Measurements from ENCODE around the gene ITK. TPM values are rescaled to one million over a fixed set of nuclear protein-coding genes. Genes with fewer than 3 reads are reported as not detected.

Gene ITK
- total RNA-seq, 2 experiments from 2014 or later: 152 to 156 TPM

DNA sequence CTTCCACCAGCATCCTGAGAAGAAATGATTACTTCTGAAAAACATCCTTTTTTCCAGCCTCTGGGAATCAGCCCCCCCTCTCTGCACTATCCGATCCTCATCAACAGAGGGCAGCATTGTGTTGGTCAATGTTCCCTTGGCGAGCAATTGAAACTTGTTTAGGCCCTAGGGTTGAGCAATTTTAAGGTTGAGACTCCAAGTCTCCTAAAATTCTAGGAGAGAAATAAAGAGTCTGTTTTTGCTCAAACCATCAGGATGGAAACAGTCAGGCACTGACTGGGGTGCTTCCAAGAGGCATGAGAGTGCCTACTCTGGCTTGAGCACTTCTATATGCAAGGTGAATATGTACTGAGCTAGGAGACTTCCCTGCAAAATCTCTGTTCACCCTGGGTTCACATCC is 72.9 kb downstream of the ITK start:
- CTCF ChIA-PET: interaction anchor here (0.5 to 3.2 kb wide), 21 partner anchors 10 to 111 kb away, joined by 3 to 9 read pairs (median 3); partner anchors contain the start of genes CYFIP2 and MED7
- POLR2A ChIA-PET: interaction anchor here (0.5 to 1.5 kb wide), 7 partner anchors 9 to 477 kb away, joined by 3 to 8 read pairs (median 5); no protein-coding TSS in a partner anchor

DNA sequence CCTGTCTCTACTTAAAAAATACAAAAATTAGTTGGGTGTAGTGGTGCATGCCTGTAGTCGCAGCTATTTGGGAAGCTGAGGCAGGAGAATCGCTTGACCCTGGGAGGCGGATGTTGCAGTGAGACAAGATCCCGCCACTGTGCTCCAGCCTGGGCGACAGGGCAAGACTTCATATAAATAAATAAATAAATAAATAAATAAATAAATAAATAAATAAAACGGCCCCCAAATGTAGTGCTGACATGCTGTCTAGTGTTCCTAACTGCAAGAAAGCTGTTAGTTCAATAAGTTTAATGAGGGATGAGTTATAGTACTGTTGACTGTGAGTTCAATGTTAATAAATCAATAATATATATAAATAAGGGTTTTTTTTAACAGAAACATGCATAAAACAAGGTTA is 77.8 kb downstream of the ITK start:
- POLR2A ChIA-PET: no interaction called here
- CTCF ChIA-PET: interaction anchor here (1.6 to 2.1 kb wide), 2 partner anchors 9 to 14 kb away, joined by 3 to 9 read pairs; no protein-coding TSS in a partner anchor

DNA sequence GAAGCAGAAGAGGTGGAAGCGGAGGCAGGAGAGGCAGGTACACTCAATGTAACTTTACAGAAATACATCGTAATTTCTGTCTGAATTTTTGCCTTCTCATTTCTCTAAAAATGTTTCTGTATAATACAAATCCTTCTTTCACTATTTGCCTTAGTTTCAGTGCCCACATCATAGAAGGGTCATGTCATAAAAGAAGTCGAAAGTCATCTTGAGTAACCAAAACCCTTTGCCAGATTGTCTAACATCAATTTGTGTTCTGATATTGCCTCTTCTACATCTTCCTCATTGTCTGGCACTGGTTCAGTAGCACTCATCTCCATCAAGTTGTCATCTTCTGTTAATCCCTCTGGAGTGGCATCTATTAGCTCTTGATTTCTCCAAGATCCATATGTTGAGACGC is 79.1 kb downstream of the ITK start:
- ChIA-PET POLR2A (no interaction called here), CTCF (interaction anchor here (1.6 kb wide), 1 partner anchor 13 kb away, joined by 3 read pairs; no protein-coding TSS in a partner anchor)

DNA sequence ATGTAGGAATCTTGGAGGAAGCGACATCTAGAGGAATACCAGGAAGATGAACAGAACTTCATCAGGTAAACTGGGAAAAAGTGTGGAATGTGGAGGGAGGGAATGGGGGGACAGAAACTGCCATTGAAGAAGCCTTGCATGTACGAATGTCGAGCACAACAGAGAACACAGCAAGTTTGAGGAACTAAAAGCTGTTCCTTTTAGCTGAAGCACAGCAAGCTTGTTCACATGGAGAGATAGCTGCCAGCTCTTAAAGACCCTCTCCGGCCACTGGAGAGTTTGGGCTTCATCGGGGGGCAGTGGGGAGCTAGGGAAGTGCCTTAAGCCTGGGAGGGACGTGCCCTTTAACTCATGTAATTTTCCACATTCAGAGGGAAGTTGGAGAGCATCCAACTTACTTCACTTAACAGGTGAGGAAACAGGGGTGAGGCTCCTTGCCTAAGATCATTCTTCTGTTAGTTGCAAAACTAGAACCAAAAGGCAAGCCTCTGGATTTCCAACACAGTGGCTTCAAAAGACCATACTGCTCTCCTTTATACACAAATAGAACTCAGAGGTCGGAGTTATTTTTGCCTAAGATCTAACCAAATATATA is 83.0 kb downstream of the ITK start:
- CTCF ChIA-PET: interaction anchor here (0.7 to 1.4 kb wide), 3 partner anchors 8 to 12 kb away, joined by 3 to 4 read pairs (median 3); no protein-coding TSS in a partner anchor
- POLR2A ChIA-PET: interaction anchor here (1.2 kb wide), 1 partner anchor 12 kb away, joined by 3 read pairs; no protein-coding TSS in a partner anchor

DNA sequence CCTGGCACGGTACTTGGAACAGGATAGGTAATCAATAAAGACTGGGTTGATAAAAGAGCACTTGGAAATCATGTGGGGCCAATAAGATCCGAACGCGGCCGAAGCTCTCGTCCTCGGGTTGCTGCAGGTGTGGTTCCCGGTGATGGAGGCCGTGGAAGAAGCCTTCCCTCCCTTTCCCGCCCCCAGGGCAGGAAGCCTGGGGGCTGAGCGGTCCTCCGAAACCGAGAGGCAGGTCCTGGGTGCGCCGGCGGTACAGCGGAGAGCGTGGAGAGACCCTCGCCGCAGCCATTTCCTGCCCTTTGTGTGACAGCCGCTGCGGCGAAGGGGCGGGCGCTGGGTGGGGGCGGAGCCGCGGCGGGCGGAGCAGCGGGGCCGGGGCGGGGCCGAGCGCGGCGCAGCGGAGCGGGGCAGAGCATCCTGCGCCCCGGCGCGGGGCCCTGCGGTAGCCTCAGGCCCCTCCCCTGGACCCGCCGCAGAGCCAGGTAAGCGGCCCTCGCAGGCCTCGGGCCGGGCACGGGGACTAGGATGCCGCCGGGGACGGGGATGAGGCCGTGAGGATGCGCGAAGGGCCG is 85.2 kb downstream of the ITK start, which contains the start of gene CYFIP2:
CYFIP2 (plus strand) TSS at position 410 of the 572 bp plus-strand sequence. CDS start 19,239 bp downstream, outside the sequence.
- CTCF ChIA-PET: interaction anchor here (0.6 to 1.7 kb wide), 5 partner anchors 8 to 338 kb away, joined by 3 to 6 read pairs (median 5); no protein-coding TSS in a partner anchor
- POLR2A ChIA-PET: interaction anchor here (0.7 to 1.2 kb wide), 4 partner anchors 10 to 69 kb away, joined by 3 to 13 read pairs (median 4); no protein-coding TSS in a partner anchor

DNA sequence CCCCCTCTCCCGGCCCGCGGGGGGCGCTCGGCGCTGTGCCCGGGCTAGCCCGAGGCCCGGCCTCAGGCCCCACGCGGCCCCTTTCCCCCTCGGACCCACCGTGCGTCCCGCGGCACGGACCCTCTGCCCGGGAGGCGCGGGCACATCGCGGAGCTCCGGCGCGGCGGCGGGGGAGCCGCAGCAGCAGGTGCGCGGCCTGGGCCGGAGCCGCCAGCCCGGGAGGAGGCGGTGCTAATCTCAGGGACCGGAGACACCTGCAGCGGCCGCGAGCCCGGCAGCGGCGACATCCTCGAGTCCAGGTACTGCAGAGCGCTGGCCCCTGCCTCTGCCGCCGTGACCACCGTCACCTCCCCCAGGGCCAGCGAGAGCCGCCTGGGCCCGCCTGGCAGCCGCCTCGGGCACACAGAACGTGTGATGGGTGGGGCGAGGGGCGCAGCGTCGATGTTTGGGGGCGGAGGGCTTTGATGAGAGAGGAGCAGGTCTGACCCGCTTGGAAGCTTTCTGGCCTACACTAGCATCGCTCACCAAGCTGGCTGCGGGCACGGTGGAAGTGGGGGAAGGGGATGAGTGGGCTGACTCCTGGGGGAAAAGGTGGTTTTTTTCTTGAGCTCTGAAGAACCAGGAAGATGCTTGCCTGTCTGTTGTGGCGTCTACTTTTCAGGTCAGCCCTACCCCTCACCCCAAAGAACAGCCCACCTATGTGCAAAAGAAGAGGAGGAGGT is 85.8 kb downstream of the ITK start:
- ChIA-PET POLR2A (interaction anchor here (0.7 to 1.6 kb wide), 5 partner anchors 44 to 124 kb away, joined by 3 to 7 read pairs (median 3); partner anchors contain the start of gene MED7), CTCF (interaction anchor here (1.4 to 2.6 kb wide), 4 partner anchors 7 to 117 kb away, joined by 5 to 9 read pairs (median 6); no protein-coding TSS in a partner anchor)

DNA sequence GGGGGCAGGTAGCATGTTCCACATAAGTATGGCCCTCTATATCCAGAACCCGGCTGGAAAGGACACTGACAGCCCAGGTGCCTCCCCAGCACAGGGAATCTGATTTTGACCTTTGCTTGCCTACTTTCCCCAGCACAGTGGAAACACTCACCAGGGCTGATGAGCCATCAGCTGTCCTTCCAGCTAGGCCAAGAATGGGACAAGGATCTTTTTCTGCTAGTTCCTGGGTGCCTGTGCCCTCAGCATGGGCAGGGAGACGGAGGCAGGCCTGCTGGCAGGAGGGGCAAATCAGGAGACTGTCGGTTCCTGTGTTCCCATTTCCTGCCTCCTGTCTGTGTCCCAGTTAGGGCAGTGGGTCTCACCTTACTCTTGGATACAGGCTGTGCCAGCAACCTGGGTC is 86.4 kb downstream of the ITK start:
- ChIA-PET CTCF (interaction anchor here (1.0 to 2.6 kb wide), 4 partner anchors 10 to 118 kb away, joined by 3 to 9 read pairs (median 6); no protein-coding TSS in a partner anchor), POLR2A (interaction anchor here (0.7 to 2.9 kb wide), 6 partner anchors 19 to 124 kb away, joined by 3 to 15 read pairs (median 4); partner anchors contain the start of gene MED7)

DNA sequence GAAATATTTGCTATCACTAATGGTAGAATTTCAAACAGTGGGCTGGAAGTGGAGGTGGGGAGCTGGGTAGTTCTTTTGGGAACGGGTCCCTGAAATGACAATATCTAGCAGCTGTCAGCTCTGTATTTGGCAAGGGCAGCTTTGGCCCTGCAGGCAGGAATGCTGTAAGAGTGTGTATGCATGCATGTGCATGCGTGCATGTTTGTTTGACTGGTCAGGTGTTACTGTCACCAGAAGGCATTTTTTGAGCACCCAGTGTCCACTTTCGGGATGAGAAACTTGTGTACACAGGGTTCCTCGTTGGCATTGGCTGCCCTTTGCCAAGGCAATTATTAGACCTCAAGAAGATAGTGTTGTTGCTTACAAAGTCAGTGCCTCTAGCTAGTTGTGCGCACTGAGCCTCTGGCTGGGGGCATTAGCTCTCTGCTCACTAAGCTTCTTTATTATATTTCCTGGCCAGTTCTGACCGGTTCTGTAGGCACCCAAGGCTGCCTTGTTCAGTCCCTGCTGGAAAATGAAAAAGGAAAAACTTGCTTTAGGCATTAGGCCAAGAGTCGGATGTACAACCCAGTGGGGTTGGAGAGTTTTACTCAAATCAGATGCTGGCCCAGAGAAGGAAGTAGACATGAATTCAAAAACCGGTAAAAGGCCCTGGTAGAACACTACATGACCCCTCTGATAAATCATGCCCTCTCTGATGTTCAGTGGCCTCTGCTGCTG is 87.3 kb downstream of the ITK start:
- POLR2A ChIA-PET: interaction anchor here (0.6 to 2.9 kb wide), 5 partner anchors 20 to 190 kb away, joined by 3 to 15 read pairs (median 4); partner anchors contain the start of gene MED7
- CTCF ChIA-PET: interaction anchor here (0.8 to 2.6 kb wide), 7 partner anchors 10 to 97 kb away, joined by 3 to 9 read pairs (median 3); no protein-coding TSS in a partner anchor

DNA sequence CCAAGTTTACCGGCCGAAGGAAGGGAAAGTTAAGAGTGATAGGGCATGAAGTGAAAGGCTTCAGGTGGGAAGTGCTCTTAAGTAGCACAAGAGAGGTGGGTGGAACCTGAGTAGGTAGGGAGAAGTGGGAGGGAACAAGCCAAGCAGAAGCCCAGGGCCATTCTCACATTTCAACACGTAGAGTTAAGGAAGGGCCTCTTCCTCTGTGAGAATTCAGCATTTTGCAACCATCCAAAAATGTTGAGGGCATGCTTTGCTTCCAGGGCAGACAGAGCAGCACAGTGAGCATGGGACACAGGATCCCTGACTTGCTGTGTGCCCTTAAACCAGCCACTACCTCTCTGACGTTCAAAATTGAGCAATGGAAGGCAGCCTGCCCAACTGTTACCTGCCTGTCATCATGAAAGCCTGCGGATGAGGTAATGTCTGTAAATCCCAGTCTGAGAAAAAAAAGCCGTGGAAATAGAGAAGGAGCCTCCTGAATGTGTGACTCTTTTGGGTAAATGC is 88.6 kb downstream of the ITK start:
- ChIA-PET POLR2A (interaction anchor here (0.5 to 2.9 kb wide), 3 partner anchors 12 to 79 kb away, joined by 4 to 15 read pairs (median 4); no protein-coding TSS in a partner anchor), CTCF (interaction anchor here (0.7 kb wide), 1 partner anchor 120 kb away, joined by 3 read pairs; no protein-coding TSS in a partner anchor)

DNA sequence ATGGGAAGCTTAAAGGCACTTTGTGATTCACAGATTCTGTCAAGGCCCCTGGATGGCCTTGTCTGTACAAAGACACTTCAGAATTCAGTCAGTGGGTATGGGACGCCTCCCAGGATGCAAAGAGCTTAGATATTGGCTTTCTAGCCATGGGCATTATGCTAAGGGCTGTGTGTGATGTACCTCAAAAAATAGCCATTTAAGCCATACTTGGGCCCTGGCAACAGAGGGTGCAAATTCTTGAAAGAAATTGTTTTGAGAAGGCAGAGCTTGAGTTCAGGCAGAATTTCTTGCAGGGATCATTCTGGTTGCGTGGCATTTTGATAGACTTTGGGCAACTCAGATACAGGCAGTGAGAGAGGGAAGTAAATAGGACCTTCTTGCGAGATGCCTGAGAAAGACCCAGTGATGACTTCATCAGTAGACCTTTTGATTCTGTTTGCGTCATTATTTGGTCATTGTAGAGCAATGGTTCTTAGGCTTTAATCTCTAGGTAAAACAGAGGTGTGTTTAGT is 89.2 kb downstream of the ITK start:
- ChIA-PET CTCF (interaction anchor here (0.7 kb wide), 1 partner anchor 121 kb away, joined by 3 read pairs; no protein-coding TSS in a partner anchor), POLR2A (interaction anchor here (0.5 to 2.9 kb wide), 3 partner anchors 11 to 80 kb away, joined by 4 to 15 read pairs (median 4); no protein-coding TSS in a partner anchor)

DNA sequence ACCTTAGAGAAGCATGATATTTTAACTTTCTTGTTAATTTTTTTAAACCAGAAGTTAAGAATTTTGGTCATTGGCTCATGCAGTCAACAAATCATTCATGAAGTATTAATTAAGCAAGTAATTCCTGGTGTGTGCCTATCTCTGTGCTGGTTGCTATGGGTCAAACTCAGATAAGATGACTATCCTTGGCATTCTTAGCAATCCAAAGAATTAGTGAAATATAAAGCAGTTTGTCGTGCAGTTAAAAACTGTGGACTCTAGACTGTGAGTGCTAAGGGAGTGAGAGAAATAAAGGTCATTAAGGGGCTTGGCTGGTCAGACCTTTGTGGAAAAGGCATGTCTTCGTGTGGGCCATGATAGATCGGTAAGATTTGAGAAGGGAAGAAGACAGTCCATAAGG is 90.1 kb downstream of the ITK start:
- ChIA-PET POLR2A (no interaction called here), CTCF (interaction anchor here (1.3 kb wide), 1 partner anchor 18 kb away, joined by 3 read pairs; no protein-coding TSS in a partner anchor)

DNA sequence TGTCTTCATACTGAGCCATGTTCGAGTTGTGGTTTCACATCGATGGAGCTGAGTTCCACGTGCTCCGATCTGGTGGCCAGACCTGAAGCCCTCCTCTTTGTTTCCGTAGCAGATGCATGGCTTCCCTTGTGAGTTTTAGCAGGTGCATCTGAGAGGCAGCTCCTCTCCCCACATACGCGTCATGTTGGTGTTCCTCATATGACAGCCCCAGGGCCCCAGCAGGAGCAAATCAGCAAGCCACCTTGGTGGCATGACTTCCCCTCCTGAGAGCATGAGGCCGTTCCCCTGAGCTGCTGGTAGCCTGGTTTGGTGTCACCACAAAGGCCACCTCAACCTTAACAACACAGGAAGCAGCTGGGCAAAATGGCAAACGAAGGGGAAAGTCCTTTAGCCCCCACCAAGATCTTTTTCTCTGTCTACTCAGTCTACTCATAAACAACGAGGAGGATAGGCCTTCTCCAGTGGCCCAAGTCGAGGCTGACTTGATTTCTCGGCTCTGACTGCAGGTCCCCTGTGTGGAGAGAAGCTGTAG is 91.2 kb downstream of the ITK start:
- POLR2A ChIA-PET: interaction anchor here (0.6 to 2.3 kb wide), 7 partner anchors 11 to 129 kb away, joined by 3 to 9 read pairs (median 6); partner anchors contain the start of gene MED7
- CTCF ChIA-PET: interaction anchor here (0.7 to 2.0 kb wide), 6 partner anchors 13 to 123 kb away, joined by 3 to 7 read pairs (median 3); no protein-coding TSS in a partner anchor

DNA sequence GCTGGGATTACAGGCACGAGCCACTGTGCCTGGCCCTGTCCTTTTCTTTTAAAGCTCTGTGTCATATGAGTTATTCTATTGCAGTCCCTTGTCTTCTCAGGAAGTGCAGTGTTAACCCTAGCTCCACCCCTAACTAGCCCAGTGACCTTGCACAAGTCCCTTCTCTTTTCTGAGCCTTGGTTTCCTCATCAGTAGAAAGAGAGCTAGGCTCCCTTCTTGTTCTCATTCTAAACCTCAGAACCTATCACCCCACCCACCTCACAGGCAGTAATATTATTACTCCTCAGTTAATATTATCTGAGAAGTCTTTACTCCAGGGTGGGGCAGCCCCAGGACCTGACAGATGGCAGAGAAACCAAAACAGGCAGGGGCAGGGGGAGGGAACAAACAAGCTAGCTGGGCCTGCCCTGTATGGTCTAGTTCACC is 92.5 kb downstream of the ITK start:
- ChIA-PET CTCF (interaction anchor here (0.9 to 2.0 kb wide), 9 partner anchors 8 to 130 kb away, joined by 3 to 8 read pairs (median 4); partner anchors contain the start of gene CYFIP2), POLR2A (interaction anchor here (0.6 to 2.3 kb wide), 10 partner anchors 13 to 130 kb away, joined by 3 to 8 read pairs (median 4); partner anchors contain the start of gene MED7)

DNA sequence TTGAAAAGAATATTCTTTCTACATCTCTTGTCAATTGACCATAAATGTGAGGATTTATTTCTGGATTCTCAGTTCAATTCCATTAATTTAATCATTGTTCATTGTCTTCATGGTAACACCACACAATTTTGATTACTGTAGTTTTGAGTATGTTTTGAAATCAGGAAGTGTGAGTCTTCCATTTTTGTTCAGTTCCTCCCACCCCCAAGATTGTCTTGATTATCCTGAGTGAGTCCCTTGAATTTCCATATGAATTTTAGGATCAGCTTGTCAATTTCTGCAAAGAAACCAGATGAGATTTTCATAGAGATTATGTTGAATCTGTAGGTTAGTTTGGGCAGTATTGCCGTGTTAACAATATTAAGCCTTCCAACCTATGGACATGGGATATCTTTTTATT is 94.8 kb downstream of the ITK start:
- ChIA-PET POLR2A (no interaction called here), CTCF (interaction anchor here (1.2 kb wide), 1 partner anchor 10 kb away, joined by 3 read pairs; no protein-coding TSS in a partner anchor)

DNA sequence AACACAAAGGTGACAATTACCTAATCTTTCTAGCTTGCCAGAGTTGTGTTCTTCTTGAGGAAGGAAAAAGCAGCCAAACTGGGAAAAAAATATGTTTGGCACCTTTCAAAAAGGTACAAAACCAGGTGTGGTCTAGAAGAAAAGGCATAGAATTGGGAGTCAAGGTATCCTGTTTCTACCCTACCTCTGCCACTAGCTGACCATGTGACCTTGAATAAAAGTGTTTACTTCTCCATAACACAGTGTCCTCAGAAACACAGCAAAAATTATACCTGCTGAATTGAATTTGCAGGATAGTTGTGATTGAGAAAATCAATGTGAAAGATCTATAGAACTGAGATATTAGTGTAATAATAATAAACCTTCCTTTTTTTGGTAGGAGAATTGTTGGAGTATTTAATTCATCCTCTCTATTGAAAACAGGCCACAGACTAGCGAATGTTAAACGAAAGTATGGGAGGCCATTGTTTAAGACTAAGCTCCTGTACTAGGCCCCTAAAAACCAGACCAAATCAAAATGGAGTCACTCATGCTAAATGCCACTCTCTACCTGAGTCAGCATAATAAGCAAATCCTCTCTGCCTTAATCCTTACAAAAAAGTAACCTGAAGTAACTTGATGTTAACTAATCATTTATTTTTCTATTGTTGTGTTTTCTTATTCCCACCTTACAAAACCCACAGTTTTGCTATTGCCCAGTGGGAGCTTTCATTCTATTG is 97.8 kb downstream of the ITK start:
- POLR2A ChIA-PET: no interaction called here

DNA sequence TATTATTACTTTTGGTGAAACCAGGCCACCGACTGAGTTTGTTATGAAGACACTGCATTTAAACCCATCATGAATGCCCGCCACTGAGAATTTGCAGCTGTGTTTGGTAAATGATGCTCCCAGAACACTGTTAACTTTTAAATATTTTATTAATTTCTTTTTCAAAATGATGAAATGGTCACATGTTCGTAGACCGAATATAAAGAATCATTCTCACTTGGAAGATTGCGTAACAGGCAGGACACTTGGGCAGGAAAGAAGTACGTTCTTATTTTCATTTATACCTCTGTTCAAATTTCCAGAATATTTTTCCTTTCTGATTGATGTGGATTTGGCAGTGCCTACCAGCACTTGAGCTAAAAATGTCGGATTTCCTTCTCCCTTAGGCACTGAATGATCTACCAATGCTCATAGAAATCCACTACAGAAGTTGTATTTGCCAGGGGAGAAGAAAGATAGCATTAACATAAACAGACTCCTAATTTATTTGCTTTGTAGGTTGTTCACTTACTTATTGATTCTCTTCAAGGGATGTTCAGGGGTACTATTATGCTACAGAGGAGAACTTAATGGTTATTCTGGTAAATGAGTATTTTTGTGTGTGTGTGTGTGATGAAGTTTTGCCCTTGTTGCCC is 99.1 kb downstream of the ITK start:
- ChIA-PET POLR2A (no interaction called here), CTCF (no interaction called here)

More for the DNA sequence above, 97.8 kb downstream of the ITK start:
- CTCF ChIA-PET: no interaction called here

All from activated CD8-positive, alpha-beta memory T cell treated with anti-CD3 and anti-CD28 coated beads for 36 hours (primary cell).